Esophagus squamous epithelium (tissue), 5 donors: ENCODE results near the gene SLFNL1. TPM values are rescaled to one million over a fixed set of nuclear protein-coding genes. Genes with fewer than 3 reads are reported as not detected.
A peak's percentile ranks its signal among the peaks of the same experiment; 100 is the strongest.

ENCODE experiments used
- DNase-seq: peaks from one replicate; lab custom pipeline; 2025; lab: John Stamatoyannopoulos, UW
- H3K27ac ChIP-seq, 4 donors: fragments of 200-600 bp; sonication (generic); one replicate each; pipeline ENCODE4 v1.5.1; 2016 to 2019; ENCODE audit warnings: mild to moderate bottlenecking in 1 of 4
- H3K27me3 ChIP-seq, 4 donors: fragments of 200-600 bp; sonication (generic); 1 replicate in 3 of 4; 2 replicates in 1 of 4; pipeline versions ENCODE4 v1.5.1 to v1.6.0; 2017 to 2021; ENCODE audit warnings: antibody characterized with exemption in 1 of 4
- H3K36me3 ChIP-seq, 3 donors: fragments of 200-600 bp; sonication (generic); one replicate each; pipeline ENCODE4 v1.5.1; 2016 to 2019
- H3K4me1 ChIP-seq, 3 donors: fragments of 200-600 bp; sonication (generic); one replicate each; pipeline ENCODE4 v1.5.1; 2017 to 2019
- H3K4me3 ChIP-seq, 4 donors: fragments of 200-600 bp; sonication (generic); 1 replicate in 3 of 4; 2 replicates in 1 of 4; pipeline ENCODE4 v1.5.1; 2016 to 2019; ENCODE audit warnings: mild to moderate bottlenecking in 2 of 4, moderate library complexity in 1 of 4
- H3K9me3 ChIP-seq, 3 donors: fragments of 200-600 bp; sonication (generic); one replicate each; pipeline ENCODE4 v1.5.1; 2016 to 2019
- POLR2A ChIP-seq, 4 donors: fragments of 450-650 bp; IDR thresholded peaks; one replicate each; pipeline ENCODE4 v1.6.1; 2017; ENCODE audit warnings: antibody characterized with exemption in 4 of 4, mild to moderate bottlenecking in 4 of 4, moderate library complexity in 3 of 4
- WGBS, 2 donors: methylation state at CpG; one replicate each; pipeline ENCODE4 v1.1.5; 2018; 5-methylcytosine and 5-hydroxymethylcytosine counted together
- intact Hi-C: fragments of 100-400 bp; cut with DNase I; formaldehyde crosslinking; loops from one replicate; pipeline ENCODE4 v1.15.0; 2022
- total RNA-seq, 4 donors: library from RNA; depleted of rRNA; stranded (reverse); fragments of >200 nt; gene quantifications; one replicate each; pipeline ENCODE4 v1.1.0, GENCODE V29; 2016
- TF ChIP-seq, protein P1 (sequence below), 6 experiments: fragments of 450-650 bp in 4 of 6; fragments of 200-600 bp in 2 of 6; sonication (generic) in 2 of 6; IDR thresholded peaks; one replicate each; pipeline ENCODE4 v1.5.1; 2016 to 2019; ENCODE audit warnings: antibody characterized with exemption in 6 of 6, mild to moderate bottlenecking in 4 of 6, moderate library complexity in 4 of 6
- donor health status: DM: yes; HTN: yes; CAD: no.

Gene SLFNL1
- total RNA-seq, 4 donors from 2014 or later, result 0.49 to 0.76 TPM; not detected in 2

DNA sequence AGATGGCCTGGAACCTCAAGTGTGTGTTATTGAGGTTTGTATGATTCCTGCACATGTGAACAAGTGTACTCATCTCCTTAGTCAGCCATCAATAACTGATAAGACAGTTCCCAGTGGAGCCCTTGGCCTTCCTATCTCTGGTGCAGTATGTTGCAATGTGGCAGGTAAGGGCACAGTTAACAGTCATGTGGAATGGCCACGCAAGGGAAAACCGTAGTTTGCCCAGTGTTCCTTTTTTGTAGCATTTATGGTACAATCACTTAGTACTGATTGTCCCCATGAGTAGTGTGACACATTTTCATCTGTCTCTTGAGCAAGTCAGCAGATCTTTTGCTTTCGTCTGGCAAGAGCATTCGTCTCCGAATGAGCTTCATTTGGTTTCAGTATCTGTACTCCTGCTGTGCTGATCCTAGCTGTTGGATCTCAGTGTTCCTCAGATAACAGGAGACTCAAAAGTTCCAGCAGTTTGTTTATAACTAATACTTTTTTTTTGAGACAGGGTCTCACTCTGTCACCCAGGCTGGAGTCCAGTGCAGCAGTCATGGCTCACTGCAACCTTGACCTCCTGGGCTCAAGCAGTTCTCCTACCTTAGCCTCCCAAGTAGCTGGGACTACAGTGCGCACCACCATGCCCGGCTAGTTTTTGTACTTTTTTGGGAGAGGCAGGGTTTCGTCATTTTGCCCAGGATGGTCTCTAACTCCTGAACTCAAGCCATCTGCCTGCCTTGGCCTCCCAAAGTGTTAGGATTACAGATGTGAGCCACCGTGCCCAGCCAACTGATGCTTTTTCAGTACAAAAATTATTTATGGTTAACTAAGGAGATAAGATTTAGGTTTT is 33.9 kb downstream of the SLFNL1 start:
- peaks cover 2 to 29% (median 15%) of the 10 kb centered on the region in 3 donors for H3K4me1 ChIP-seq
- TF ChIP-seq POLR2A (IDR thresholded peaks at IDR 0.05), result no peak
- TF ChIP-seq, protein P1, sequence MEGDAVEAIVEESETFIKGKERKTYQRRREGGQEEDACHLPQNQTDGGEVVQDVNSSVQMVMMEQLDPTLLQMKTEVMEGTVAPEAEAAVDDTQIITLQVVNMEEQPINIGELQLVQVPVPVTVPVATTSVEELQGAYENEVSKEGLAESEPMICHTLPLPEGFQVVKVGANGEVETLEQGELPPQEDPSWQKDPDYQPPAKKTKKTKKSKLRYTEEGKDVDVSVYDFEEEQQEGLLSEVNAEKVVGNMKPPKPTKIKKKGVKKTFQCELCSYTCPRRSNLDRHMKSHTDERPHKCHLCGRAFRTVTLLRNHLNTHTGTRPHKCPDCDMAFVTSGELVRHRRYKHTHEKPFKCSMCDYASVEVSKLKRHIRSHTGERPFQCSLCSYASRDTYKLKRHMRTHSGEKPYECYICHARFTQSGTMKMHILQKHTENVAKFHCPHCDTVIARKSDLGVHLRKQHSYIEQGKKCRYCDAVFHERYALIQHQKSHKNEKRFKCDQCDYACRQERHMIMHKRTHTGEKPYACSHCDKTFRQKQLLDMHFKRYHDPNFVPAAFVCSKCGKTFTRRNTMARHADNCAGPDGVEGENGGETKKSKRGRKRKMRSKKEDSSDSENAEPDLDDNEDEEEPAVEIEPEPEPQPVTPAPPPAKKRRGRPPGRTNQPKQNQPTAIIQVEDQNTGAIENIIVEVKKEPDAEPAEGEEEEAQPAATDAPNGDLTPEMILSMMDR (IDR thresholded peaks at IDR 0.05), result no peak
- no peak for DNase-seq
- H3K27me3 ChIP-seq, result no peaks in the 10 kb centered on the region
- peaks cover 5 to 94% (median 29%) of the 10 kb centered on the region in 3 donors for H3K36me3 ChIP-seq
- H3K9me3 ChIP-seq, result no peaks in the 10 kb centered on the region
- H3K4me3 ChIP-seq, result no peak overlapping the region
- intact Hi-C loops, result no loop called here
- 89 to 92% methylated on average over 8 to 9 of the region's 9 CpGs for WGBS, 2 donors
- no peak overlapping the region for H3K27ac ChIP-seq

DNA sequence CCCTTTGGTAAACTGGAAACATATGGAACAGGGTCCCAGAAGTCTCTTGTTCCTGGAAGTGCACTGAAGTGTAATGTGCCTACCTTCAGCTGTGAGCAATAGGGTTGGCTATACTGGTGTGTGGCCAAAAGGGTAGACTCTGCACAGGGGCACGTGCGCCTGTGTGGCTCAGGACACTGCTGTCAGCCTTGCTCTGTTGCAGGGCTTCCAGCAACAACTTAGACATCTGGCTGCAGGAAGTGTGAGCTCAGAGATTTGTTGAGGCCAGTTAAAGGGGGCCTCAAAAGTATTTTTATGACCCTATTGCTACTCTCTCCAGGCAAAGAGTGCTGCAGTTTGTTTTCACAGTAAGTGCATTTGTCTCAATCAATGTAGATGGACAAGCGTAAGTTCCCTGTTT is 34.6 kb downstream of the SLFNL1 start:
- Histone ChIP-seq H3K27ac (no peak overlapping the region), H3K36me3 (peaks cover 5 to 87% (median 29%) of the 10 kb centered on the region in 3 donors), H3K27me3 (no peaks in the 10 kb centered on the region), H3K4me1 (peaks cover 7 to 36% (median 15%) of the 10 kb centered on the region in 3 donors), H3K9me3 (no peaks in the 10 kb centered on the region), H3K4me3 (no peak overlapping the region)
- TF ChIP-seq POLR2A (IDR thresholded peaks at IDR 0.05), result no peak
- TF ChIP-seq, protein P1 (IDR thresholded peaks at IDR 0.05), result no peak
- 89 to 95% methylated on average over 1 to 3 of the region's 3 CpGs for WGBS, 2 donors
- intact Hi-C loops, result no loop called here
- DNase-seq, result no peak

DNA sequence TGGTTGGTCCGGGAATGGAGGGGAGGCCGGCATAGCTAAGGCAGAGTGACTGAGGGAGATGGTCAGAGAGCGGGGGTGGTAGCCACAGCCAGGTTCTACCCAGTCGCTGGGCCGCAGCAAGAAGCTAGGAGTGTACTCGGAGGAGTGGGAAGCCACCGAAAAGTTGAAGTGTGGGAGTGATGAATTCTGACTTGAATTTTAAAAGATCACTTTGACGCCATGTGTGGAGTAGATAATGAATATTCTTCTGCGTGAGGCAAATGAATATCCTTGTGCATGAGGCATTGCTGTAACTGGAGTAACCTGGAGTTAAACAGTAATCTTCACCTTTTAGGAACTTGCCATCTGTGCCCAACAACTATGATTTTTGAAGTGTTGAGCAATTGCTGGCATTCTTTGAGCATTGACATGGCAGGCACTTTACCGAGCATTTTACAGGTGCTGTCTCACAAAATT is 35.2 kb downstream of the SLFNL1 start:
- no peak overlapping the region for H3K27ac ChIP-seq
- DNase-seq, result no peak
- H3K4me1 ChIP-seq, result peaks cover 7 to 42% (median 19%) of the 10 kb centered on the region in 3 donors
- H3K36me3 ChIP-seq, result peaks cover 5 to 81% (median 29%) of the 10 kb centered on the region in 3 donors
- H3K9me3 ChIP-seq, result no peaks in the 10 kb centered on the region
- intact Hi-C loops, result no loop called here
- H3K4me3 ChIP-seq, result no peak overlapping the region
- WGBS, 2 donors, result 90 to 91% methylated on average over 10 of the region's 10 CpGs
- no peaks in the 10 kb centered on the region for H3K27me3 ChIP-seq
- TF ChIP-seq POLR2A (IDR thresholded peaks at IDR 0.05), result no peak
- TF ChIP-seq, protein P1 (IDR thresholded peaks at IDR 0.05), result no peak

DNA sequence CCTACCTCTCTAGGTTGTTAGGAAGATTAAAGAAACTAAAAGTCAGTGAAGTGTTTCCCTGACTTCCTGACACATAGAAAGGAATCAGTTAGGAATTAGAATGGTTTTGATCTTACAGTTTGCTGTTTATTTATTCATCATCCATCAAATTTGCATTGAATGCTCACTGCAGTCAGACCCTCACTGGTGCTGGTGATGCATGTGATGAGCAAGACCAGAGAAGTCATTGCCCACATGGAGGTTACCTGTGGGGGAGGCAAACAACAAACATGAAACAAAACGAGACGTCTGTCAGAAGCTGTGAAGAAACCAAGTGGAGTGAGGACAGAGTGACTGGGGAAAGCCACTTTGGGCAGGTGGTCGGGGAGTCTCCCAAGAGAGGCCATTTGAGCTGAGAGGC is 35.6 kb downstream of the SLFNL1 start:
- intact Hi-C loops, result no loop called here
- WGBS, 2 donors, result 83 to 96% methylated on average over 3 of the region's 3 CpGs
- Histone ChIP-seq H3K4me3 (no peak overlapping the region), H3K4me1 (peaks cover 7 to 47% (median 24%) of the 10 kb centered on the region in 3 donors), H3K36me3 (peaks cover 5 to 76% (median 29%) of the 10 kb centered on the region in 3 donors), H3K9me3 (no peaks in the 10 kb centered on the region), H3K27me3 (no peaks in the 10 kb centered on the region), H3K27ac (peak overlapping the region in 2 of 4 donors; percentile 21 to 97)
- no peak for DNase-seq
- TF ChIP-seq, protein P1 (IDR thresholded peaks at IDR 0.05), result no peak
- TF ChIP-seq POLR2A (IDR thresholded peaks at IDR 0.05), result no peak

DNA sequence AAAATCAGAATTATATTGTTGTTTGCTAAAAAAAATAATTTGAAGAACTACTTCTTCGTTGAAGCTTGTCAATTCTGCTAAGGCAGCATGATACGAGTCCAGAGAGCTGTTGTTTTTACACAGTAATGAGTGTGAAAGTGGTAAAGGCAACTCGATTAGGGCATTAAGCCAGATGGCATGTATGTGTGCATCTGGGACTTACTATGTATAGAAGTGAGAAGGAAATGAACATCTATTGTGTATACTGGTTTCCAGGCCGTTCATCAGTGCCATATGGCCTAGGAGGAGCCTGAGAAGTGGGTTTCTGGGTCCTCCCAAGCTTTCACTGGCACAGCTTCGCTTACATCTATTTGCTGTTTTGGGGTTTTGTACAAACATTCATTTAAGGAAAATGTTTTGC is 36.4 kb downstream of the SLFNL1 start:
- no peak for DNase-seq
- H3K36me3 ChIP-seq, result peaks cover 5 to 69% (median 29%) of the 10 kb centered on the region in 3 donors
- no peak overlapping the region for H3K4me3 ChIP-seq
- H3K27ac ChIP-seq, result peak overlapping the region in 2 of 4 donors; percentile 31 to 97
- H3K9me3 ChIP-seq, result no peaks in the 10 kb centered on the region
- intact Hi-C loops, result no loop called here
- peaks cover 9 to 54% (median 29%) of the 10 kb centered on the region in 3 donors for H3K4me1 ChIP-seq
- 66 to 67% methylated on average over 5 of the region's 5 CpGs for WGBS, 2 donors
- TF ChIP-seq POLR2A (IDR thresholded peaks at IDR 0.05), result no peak
- TF ChIP-seq, protein P1 (IDR thresholded peaks at IDR 0.05), result no peak
- no peaks in the 10 kb centered on the region for H3K27me3 ChIP-seq
